Airway epithelial cell (primary cell): Measurements from ENCODE around the gene ABCC1. TPM values are rescaled to one million over a fixed set of nuclear protein-coding genes. Genes with fewer than 3 reads are reported as not detected.

ENCODE experiments used
- total RNA-seq: library from RNA; depleted of rRNA; stranded (reverse); fragments of >200 nt; gene quantifications from 2 replicates; pipeline ENCODE4 v1.2.3, GENCODE V29; 2015

Gene ABCC1
- 28.1 and 40.8 TPM in 2 replicates for total RNA-seq

DNA sequence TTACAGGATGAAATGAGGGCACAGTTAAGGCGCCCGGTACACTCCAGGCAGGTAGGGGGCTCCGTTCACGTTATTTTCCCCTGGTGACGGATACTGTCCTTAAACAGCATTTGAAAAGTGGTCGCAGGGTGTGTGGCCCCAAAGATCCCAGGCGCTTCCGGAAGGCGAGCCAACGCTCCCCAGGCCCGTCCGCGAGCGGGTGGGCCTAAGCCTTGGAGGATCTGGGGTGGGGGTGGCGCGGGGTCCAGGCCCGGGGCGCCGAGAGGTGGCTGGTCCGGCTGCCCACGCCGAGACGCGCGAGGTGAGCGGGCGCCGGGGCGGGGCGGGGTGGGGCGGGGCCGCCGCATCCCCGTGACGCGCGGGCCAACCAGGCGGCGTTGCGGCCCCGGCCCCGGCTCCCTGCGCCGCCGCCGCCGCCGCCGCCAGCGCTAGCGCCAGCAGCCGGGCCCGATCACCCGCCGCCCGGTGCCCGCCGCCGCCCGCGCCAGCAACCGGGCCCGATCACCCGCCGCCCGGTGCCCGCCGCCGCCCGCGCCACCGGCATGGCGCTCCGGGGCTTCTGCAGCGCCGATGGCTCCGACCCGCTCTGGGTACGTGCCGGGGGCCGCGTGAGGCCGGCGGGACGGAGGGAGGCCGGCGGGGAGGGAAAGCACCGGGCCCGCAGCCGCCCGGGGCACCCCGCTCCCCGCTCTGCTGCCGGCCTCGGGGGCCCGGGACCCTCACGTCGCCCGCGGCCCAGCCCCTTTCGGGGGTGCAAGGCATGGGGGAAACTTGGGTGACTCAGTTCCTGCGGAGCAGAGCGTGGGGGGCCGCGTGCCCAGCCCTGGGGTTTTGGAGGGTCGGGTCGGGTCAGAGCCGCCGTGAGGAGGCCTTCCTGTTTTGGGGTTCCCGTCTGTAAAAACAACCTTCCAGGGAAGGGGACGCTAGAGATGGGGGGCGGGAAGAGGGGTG is at the start of gene ABCC1:
ABCC1 (plus strand) TSS at position 407 of the 951 bp plus-strand sequence; CDS start at position 543, 136 bp downstream.

Other genes with a start within 250 kb of the ABCC1 start
- not detected in 2 replicates for gene MYH11, start 92.6 kb upstream of the ABCC1 start, total RNA-seq
- gene CEP20, start 61.0 kb upstream of the ABCC1 start, total RNA-seq, result 37.8 and 43.2 TPM in 2 replicates